Pons (tissue), 1 donor: ENCODE data around the gene XRCC2.
"Not testable (repeated sequence)": the region's sequence is repeated elsewhere in the genome, so short reads cannot be mapped to it uniquely, and the experiment has no call there.

Experiments used
- DNase-seq: peaks from one replicate; pipeline ENCODE4 v3.0.0-alpha.2; 2016; ENCODE audit warnings: low spot score

The XRCC2 gene

GRCh38 chr7:152675759-152676636 lies at the start of gene XRCC2:
TSS of gene XRCC2 (minus strand) at chr7:152676141. CDS start at chr7:152676079, 62 bp downstream.
- DNase-seq, result peak; percentile 91

- DNase-seq, result no peak
These were observed 47.4 kb upstream of the XRCC2 start for GRCh38 chr7:152723364-152723763.

GRCh38 chr7:152712412-152713042 lies 36.6 kb upstream of the XRCC2 start:
- DNase-seq, result not testable (repeated sequence)

GRCh38 chr7:152711444-152711944 lies 35.6 kb upstream of the XRCC2 start:
- no peak for DNase-seq

- DNase-seq, result no peak
These were observed 34.2 kb upstream of the XRCC2 start for GRCh38 chr7:152710153-152710442.

DNA sequence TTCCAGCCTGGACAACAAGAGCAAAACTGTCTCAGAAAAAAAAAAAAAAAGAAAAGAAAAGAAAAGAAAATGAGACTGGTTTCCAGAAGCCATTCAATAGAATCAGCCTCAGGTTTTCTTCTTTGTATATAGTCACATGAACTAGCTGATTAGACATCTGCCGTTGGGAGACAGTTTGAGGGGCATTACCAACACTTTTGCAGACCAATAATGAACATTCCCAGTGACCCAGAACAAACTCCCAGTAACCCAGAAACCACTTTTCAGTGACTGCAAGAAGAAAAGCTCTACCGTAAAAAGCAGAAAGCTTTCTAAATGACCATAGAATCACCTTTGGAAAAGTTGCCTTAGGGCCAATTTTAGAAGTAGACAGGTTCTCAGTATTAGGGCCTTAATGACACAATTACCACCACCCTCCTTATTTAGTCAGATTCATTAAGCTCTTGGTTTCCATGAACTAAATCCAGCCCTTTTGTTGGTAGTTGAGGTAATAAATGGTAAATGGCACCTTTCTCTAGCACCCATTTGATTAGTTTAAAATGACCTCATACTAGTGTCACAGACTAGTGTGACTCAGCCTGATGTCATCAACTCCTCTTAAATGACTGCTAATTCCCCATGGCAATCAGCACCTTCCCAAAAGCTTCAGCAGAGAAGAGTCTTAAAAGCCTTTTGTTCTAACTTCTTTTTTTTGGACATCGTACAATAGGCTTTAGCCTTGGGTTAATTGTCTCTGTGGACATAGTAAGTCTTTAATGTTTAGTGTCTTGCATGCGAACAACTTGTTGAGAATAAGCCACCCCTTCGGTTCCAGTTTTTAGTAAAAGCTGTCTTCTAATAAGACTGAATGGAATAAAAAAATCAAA lies 33.6 kb upstream of the XRCC2 start:
- DNase-seq, result no peak

DNA sequence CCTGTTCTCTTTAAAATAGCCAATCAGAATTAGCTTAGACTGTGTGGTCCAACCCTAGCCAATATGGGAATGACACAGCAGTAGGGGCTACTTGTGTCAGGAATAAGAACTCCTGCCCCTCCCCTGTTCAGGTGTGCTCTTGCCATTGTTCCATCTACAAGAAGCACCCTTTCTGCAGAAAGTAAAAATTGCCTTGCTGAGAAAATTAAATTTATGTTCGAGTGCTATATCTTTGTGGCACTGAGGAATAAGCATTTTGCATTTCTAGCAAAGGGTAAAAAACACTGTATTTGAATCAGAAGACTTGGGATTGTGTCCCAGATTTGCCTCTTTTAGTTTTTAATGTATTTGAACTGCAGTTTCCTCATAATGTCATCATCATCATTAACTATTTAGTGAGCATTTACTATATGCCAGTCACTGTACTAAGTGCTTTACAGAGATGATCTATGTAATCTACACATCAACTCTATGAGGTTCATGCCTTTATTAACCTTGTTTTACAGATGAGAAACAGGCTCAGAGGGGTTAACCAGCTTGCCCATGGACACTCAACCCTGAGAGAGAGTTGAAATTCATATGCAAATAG lies 28.9 kb upstream of the XRCC2 start:
- no peak for DNase-seq

GRCh38 chr7:152699079-152699478 lies 23.1 kb upstream of the XRCC2 start:
- no peak for DNase-seq

DNA sequence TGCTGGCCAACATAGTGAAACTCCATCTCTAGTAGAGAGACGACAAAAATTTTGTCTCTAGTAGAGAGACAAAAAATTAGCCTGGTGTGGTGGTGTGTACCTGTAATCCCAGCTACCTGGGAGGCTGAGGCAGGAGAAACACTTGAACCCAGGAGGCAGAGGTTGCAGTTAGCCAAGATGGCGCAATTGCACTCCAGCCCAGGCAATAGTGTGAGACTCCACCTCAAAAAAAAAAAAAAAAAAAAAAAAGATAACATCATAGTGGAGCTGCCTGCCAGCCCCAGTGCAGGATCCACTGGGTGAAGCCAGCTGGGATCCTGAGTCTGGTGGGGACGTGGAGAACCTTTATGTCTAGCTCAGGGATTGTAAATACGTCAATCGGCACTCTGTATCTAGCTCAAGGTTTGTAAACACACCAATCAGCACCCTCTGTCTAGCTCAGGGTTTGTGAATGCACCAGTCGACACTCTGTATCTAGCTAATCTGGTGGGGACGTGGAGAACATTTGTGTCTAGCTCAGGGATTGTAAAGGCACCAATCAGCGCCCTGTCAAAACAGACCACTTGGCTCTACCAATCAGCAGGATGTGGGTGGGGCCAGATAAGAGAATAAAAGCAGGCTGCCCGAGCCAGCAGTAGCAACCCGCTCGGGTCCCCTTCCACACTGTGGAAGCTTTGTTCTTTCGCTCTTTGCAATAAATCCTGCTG lies 21.5 kb upstream of the XRCC2 start:
- not testable (repeated sequence) for DNase-seq

DNA sequence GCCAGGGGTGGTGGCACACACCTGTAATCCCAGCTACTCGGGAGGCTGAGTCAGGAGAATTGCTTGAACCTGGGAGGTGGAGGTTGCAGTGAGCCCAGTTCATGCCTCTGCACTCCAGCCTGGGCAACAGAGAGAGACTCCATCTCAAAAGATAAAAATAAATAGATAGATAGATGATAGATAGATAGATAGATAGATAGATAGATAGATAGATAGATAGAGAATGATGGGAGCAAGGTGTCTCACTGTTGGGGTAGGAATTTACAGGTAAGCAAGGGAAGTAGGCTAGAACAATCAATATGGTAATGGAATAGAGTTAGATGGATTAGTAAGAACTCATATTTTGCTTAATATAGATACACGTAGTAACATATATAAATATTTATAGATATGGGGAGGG lies 16.3 kb upstream of the XRCC2 start:
- not testable (repeated sequence) for DNase-seq

GRCh38 chr7:152683297-152683696 lies 7.4 kb upstream of the XRCC2 start:
- no peak for DNase-seq

- DNase-seq, result no peak
These were observed 2.1 kb upstream of the XRCC2 start for GRCh38 chr7:152677808-152678670.

- peak; percentile 13 for DNase-seq
These were observed 832 bp downstream of the XRCC2 start for GRCh38 chr7:152674860-152675758.

GRCh38 chr7:152673897-152674296 lies 2.0 kb downstream of the XRCC2 start:
- DNase-seq, result no peak

DNA sequence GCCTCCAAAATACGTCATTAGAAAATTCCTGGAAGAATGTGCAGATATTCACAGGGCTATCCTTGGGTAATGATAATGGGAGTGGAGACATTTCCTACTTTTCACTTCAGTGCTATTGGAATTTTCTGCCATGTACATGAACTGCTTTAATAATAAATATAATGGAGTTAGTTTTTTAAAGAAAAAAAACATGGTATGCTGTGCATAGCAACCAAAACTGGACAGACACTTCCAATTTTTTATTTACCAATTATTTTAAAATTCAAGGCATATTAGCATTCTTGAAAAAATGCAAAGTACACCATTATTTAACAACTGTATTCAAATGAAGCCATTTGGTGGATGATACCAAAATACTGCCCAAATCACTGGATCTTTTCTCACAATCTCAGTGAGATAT lies 3.3 kb downstream of the XRCC2 start:
- no peak for DNase-seq

DNA sequence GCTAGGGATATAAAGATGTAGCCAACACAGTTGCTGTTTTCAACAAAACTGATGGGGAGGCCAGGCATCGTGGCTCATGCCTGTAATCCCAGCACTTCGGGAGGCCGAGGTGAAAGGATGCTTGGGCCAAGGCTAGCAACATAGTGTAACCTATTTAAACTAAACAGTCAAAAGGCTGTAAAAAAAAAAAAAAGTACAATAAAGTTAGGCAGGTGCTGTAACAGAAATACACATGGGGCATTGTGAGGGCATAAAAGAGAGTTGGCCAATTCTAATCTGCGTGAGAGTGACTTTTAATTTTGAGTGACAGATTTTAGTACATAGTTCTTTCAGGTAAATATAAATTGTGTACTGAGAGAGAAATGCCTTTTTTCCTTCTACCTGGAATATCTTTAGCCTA lies 6.2 kb downstream of the XRCC2 start:
- no peak for DNase-seq

DNA sequence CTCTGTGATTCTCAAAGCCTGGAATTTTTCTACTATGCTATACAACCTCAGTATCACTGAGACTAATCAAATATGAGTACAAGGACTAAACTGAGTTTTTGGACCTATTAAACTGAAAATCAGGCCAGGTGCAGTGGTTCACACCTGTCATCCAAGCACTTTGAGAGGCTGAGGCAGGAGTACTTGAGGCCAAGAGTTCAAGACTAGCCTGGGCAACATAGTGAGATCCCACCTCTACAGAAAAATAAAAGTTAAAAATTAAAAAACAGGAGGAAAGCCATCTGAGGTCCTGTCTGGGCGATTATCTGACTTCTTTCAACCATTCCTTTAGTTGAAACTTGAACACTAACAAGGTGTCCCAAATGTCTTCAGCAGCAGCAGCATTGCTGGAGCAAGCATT lies 7.0 kb downstream of the XRCC2 start:
- DNase-seq, result no peak

DNA sequence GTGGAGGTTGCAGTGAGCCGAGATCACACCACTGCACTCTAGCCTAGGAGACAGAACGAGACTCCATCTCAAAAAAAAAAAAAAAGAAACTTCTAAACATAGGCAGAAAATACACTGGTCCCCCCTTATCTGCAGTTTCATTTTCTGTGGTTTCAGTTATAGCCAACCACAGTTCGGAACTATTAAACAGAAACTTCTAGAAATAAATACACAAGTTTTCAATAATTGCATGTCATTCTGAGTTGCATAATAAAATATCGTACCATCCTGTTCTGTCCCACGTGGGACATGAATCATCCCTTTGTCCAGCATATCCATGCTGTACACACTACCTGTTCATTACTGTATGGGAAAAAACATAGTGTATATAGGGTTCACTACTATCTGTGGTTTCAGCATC lies 8.0 kb downstream of the XRCC2 start:
- DNase-seq, result no peak

- no peak for DNase-seq
These were observed 9.9 kb downstream of the XRCC2 start for GRCh38 chr7:152666078-152666477.
